GM19455 (cell line): ENCODE measurements around the gene ADARB2.

Experiments used
- ATAC-seq: cut with Tn5 transposase; IDR thresholded peaks from one replicate; pipeline ENCODE4 v1.9.1; 2021; ENCODE audit not compliant: unreplicated experiment

The ADARB2 gene

DNA sequence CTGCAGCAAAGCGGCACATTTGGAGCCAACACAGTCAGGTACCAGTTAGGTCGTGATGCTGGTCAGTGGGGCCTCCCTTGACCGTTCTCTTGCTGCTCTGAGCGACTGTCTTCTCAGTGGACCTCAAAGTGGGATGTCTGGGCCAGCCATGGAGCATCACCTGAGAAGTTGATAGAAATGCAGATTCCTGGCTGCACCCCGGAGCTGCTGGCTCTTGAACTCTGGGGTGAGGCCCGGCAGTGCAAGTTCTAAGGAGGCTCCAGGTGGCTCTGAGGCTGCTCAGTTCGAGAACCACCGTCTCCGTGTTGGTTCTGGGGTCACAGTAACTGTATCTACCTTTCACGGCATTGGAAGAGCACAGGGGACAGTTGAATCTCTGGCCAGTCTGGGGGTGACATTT, 533.6 kb downstream of the ADARB2 start:
- no peak for ATAC-seq

GRCh38 chr10:1203216-1203615, 534.1 kb downstream of the ADARB2 start:
- ATAC-seq, result no peak

DNA sequence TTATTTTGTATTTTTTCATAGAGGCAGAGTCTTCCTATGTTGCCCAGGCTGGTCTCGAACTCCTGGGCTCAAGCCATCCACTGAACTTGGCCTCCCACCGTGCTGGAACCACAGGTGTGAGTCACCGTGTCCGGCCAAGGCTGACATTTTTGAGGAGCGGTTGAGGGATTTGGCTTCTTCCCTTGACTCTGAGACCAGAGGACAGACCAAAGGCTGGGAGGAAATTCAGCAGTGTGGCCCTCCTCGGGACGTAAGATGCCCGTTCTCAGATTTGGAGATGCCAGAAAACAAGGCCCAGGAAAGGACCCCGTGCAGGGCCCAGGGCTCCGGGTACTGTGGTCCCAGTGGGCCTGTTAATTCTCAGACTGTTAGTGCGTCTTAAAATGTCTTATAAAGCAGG, 535.0 kb downstream of the ADARB2 start:
- no peak for ATAC-seq

GRCh38 chr10:1200866-1201807, 536.2 kb downstream of the ADARB2 start:
- ATAC-seq, result no peak

DNA sequence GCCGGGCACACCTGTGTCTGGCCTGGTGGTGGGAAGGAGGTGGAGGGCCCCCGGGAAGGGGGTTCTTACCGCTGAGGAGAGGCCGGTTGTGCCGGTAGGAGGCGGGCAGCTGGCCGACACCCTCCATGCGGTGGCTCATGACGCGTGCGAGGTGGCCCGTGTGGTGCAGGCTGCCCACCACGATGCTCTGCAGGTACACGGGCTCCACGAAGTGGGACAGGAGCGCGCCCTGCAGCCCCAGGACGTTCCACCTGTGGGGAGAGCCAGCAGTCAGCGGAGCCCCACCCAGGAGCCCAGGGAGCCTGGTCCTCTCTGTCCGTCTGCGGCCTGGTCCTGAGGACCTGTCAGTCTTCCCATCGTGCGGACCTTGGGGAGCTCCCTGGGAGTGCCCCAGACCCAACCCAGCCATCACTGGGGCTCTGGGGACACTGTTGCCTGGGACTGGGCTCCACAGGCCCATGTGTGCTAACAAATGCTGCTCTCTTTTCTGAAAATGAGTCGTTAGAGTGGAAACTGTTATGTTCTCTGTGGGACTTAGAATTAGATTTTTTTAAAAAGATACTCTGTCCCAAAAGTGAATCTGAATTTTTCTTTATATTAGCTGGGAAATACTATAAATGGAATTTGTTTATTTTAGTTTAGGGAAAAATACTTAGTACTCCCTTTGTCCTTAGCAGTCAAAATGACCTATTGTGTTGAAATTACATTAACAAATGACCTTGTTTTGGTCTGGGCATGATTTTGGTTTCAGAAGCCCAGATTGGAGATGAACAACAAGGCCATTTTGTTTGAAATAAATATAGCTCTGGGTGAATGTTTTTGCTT, 537.2 kb downstream of the ADARB2 start:
- ATAC-seq, result no peak

DNA sequence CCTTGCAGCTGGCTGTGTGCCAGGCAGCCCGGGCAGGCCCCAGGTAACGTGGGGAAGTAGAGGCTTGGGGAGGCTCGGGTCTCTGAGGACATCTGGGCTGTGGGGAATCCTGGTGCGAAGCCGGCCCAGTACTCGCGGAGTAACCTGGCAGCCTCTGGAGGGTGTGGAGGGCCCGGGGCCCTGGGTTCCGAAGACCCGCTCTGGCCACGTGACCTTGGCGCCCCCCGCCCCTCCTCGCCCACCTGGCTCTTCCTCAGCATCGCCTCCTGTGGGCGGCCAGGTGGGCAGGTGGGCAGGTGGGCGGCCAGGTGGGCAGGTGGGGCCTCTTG, 538.0 kb downstream of the ADARB2 start:
- no peak for ATAC-seq

GRCh38 chr10:1198453-1199344, 538.6 kb downstream of the ADARB2 start:
- ATAC-seq, result no peak

GRCh38 chr10:1197384-1197783, 539.9 kb downstream of the ADARB2 start:
- ATAC-seq, result no peak

DNA sequence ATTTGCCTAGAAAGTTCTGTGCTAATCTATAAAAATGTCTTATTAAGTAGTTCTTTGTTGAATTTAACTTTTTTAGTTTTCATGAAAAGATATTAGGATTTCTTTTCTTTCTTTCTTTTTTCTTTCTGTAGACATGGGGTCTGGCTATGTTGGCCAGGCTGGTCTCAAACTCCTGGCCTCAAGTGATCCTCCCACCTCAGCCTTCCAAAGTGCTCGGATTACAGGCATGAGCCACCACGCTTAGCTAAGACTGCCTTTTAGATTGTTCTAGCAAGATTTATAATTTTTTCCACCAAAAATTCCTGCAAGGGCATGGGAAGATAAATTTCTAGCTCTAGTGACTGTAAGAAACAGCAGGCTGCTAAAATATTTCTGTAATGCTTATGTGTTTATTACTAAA, 540.7 kb downstream of the ADARB2 start:
- ATAC-seq, result no peak

DNA sequence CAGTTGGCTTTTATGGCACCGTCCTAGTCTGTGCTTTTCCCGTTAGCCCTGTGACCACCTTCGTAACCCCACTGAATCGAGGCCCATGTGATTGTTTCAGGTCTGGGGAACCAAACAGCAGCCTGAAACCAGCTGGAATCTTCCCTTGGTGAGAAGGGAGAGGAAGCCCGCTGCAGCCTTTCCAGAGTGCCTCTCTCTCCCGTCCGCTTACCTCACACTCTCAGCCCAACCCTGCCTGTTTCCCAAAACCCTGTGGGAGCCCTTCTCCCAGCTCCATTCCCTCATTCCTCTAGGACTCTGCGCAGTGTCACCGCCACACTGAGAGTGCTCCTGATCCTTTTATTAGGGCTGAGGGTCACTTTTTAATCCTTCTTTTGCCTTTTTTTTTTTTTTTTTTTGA, 541.5 kb downstream of the ADARB2 start:
- no peak for ATAC-seq

DNA sequence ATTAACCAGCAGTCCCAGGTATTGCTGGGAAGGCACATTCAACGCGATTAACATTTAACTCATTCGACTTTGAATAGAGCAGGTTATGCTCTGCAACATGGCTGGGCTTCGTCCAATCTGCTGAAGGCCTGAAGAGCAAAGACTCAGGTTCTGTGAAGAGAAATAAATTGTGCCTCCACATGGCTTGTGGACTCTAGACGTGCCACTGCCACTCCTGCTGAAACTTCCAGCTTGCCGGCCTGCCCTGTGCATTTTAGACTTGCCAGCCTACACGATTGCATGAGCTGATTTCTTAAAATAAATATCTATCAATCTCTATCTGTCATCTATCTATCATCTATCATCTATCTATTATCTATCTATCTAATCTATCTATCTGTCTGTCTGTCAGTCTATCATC, 543.2 kb downstream of the ADARB2 start:
- no peak for ATAC-seq

DNA sequence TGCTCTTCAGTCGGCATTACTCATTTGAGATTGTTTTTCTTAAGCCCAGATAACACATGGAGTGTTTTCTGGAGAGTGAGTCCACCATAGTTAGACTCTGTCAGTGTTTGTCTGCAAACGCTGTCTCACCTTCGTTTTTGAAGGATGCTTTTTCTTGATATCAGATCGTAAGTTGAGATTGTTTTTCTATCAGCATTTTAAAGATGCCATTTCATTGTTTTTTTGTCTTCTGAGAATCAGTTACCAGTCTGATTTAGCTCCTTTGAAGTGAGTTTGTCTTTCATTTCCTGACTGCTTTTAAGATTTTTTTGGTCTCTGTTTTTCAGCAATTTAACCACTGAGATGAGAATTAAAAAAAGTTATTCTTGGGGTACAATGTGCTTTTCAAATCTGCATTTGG, 543.8 kb downstream of the ADARB2 start:
- ATAC-seq, result no peak

- ATAC-seq, result no peak
These were observed 545.6 kb downstream of the ADARB2 start for GRCh38 chr10:1191752-1192151.

- ATAC-seq, result no peak
These were observed 546.4 kb downstream of the ADARB2 start for GRCh38 chr10:1190791-1191490.

DNA sequence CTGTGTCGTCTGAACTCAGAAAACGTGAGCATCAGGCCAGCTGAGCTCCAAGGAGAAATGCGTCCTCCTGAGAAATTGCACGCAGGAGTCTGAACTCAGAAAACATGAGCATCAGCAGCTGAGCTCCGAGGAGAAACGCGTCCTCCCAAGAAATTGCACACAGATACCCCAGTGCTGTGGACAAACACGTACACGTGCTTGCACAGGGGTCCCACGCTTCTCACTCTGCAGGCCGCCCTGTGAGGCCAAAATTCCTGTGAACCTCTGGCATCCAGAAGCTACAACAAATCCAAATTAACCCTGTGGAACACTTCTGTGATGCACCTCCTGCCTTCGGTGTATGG, 547.3 kb downstream of the ADARB2 start:
- ATAC-seq, result no peak

- ATAC-seq, result no peak
These were observed 547.9 kb downstream of the ADARB2 start for GRCh38 chr10:1189166-1190051.

DNA sequence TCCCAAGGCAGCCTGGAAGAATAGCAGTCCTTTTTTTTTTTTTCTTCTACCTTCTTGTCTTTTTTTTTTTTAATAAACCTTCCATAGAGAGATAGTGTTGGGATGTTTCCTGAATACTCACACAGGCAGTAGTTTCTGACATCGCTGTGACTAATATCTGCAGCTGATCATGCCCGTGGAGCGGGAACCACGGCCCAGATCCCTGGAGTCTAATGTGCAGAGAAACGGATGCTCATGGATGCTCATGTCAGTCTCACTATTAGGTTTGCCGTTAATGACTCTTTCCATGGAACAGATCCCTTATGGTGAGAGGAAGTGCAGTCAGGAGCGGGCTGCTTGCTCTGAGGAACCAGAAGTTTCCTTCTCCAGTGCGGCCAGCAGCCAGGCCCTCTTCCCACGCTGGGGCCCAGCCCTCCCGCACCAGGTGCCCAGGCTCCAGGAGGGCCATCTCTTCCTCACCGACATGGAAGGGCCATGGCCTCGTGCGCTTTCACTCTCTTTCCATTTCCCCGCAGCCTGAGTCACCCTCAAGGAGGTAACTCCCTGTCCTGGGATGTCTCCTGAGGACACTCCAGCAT, 548.7 kb downstream of the ADARB2 start:
- ATAC-seq, result no peak

DNA sequence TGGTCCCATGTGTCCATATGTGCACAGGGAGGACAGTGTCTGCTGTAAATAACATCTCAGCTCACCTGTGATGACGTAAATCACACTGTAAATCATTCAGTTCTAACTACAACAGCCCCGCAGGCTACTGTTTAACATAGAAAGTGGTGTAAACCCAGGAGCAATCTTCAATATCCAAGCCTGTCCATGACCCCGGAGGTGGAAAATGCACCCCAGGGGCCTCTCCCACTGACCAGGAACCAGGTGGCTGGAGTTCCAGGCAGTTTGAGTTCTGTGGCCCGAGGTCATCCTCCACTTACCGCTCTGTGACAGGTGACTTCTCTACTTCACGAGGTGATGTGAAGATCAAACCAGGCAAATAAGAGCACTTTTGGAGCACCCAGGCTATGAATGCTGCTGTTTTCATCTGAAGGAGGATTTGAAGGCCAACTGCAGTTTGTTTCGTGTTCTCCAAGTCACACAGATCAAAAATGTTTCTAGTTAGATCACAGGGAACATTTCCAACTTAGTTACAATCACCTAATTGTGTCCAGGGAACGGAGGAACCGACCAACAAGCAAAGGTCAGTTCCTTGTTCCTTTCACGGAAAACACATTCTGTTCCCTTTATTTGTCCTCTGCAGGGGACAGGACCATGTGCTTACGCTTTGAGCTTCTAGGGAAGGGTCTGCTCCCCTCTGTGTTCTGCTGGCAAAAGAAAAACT, 549.3 kb downstream of the ADARB2 start:
- ATAC-seq, result no peak
